ENCODE measurements around the gene INSM2. TPM values are rescaled to one million over a fixed set of nuclear protein-coding genes. Genes with fewer than 3 reads are reported as not detected.

The INSM2 gene
- total and polyA plus RNA-seq, 2 of the 13 experiments (the other 11 are each of a cell fraction or from before 2014, with no cell fraction given), result not detected

- peak; percentile 19 for TF ChIP-seq DBP (CRISPR knock-in tag; IDR thresholded peaks at IDR 0.05; ENCODE audit: not compliant biosample characterization)
- peak; percentile 38; the same call in 1 of the 2 replicates for TF ChIP-seq GMEB1 (CRISPR knock-in tag; IDR thresholded peaks at IDR 0.05; ENCODE audit: borderline replicate concordance)
- TF ChIP-seq KLF13 (CRISPR knock-in tag; IDR thresholded peaks at IDR 0.05), result 0 out of 2 replicates have a peak, but pooled peaks have one; percentile 64
- peak; percentile 66; the same call in 1 of the 2 replicates for TF ChIP-seq ADNP (CRISPR knock-in tag; IDR thresholded peaks at IDR 0.05)
- TF ChIP-seq ATF6 (CRISPR knock-in tag; conservative IDR thresholded peaks at IDR 0.05), result no peak
- 0 out of 2 replicates have a peak, but pooled peaks have one; percentile 15 for TF ChIP-seq ZBTB3 (CRISPR knock-in tag; IDR thresholded peaks at IDR 0.05; ENCODE audit: borderline replicate concordance, low read depth)
- no peak for TF ChIP-seq ZBTB49 (CRISPR knock-in tag; IDR thresholded peaks at IDR 0.05; ENCODE audit: borderline replicate concordance)
- TF ChIP-seq PRDM4 (CRISPR knock-in tag; IDR thresholded peaks at IDR 0.05; ENCODE audit: borderline replicate concordance), result no peak; the same call in 1 of the 2 replicates
- TF ChIP-seq ETV6 (CRISPR knock-in tag; conservative IDR thresholded peaks at IDR 0.05), result peak; percentile 65
- TF ChIP-seq IKZF4 (CRISPR knock-in tag; IDR thresholded peaks at IDR 0.05; ENCODE audit: borderline replicate concordance, low read depth, not compliant biosample characterization), result no peak
- no peak for TF ChIP-seq BHLHE40 (IDR thresholded peaks at IDR 0.05; ENCODE audit: low read length)
- no peak for TF ChIP-seq KLF9 (CRISPR knock-in tag; IDR thresholded peaks at IDR 0.05; ENCODE audit: low read depth)
- no peak for TF ChIP-seq SCMH1 (CRISPR knock-in tag; IDR thresholded peaks at IDR 0.05; ENCODE audit: borderline replicate concordance)
- TF ChIP-seq ZNF800 (CRISPR knock-in tag; IDR thresholded peaks at IDR 0.05), result peak; percentile 91
- no peak for TF ChIP-seq FOSL2 (CRISPR knock-in tag; IDR thresholded peaks at IDR 0.05)
Observed at GRCh38 chr14:35533357-35534207, at the start of gene INSM2 (continued).

Measured in HepG2 (cell line).